Kidney (tissue), 14 donors: ENCODE measurements around the gene SCN7A. TPM values are rescaled to one million over a fixed set of nuclear protein-coding genes. Genes with fewer than 3 reads are reported as not detected.

ENCODE experiments used
- DNase-seq, 5 donors: peaks; one replicate each; pipeline ENCODE4 v3.0.0-alpha.2; 2013 to 2020
- FAIRE-seq: peaks from 2 replicates; lab custom pipeline; 2012; peaks lifted over from hg19 to GRCh38; lab: Jason Lieb, UNC
- H3K27ac ChIP-seq, 2 donors: one replicate each; pipeline ENCODE4 v1.7.0; 2013; ENCODE audit warnings: low read depth in 2 of 2, low read length in 2 of 2, inconsistent platforms in 1 of 2
- H3K27me3 ChIP-seq: one replicate; pipeline ENCODE4 v1.7.1; 2013; ENCODE audit warnings: low read length, inconsistent platforms; ENCODE audit not compliant: control insufficient read depth, insufficient read depth
- H3K36me3 ChIP-seq, 3 donors: one replicate each; pipeline versions ENCODE4 v1.7.0 to v1.7.1; 2013; ENCODE audit warnings: low read length in 3 of 3, control low read depth in 1 of 3, inconsistent platforms in 1 of 3; ENCODE audit not compliant: insufficient read depth in 3 of 3, control insufficient read depth in 2 of 3
- H3K4me1 ChIP-seq, 3 donors: one replicate each; pipeline versions ENCODE4 v1.7.0 to v1.7.1; 2013; ENCODE audit warnings: low read length in 3 of 3, inconsistent platforms in 1 of 3, low read depth in 1 of 3; ENCODE audit not compliant: control insufficient read depth in 2 of 3, insufficient read depth in 2 of 3
- H3K4me3 ChIP-seq, 3 donors: one replicate each; pipeline versions ENCODE4 v1.7.0 to v1.8.1; 2013; ENCODE audit warnings: low read length in 3 of 3, control low read depth in 1 of 3, inconsistent platforms in 1 of 3
- H3K9ac ChIP-seq, 3 donors: one replicate each; pipeline versions ENCODE4 v1.7.0 to v1.7.1; 2013; ENCODE audit warnings: low read length in 3 of 3, control low read depth in 1 of 3, inconsistent platforms in 1 of 3
- H3K9me3 ChIP-seq, 3 donors: one replicate each; pipeline versions ENCODE4 v1.7.0 to v1.7.1; 2013; ENCODE audit warnings: low read length in 3 of 3, control low read depth in 1 of 3, inconsistent platforms in 1 of 3; ENCODE audit not compliant: control insufficient read depth in 2 of 3, insufficient read depth in 1 of 3
- intact Hi-C: fragments of 100-400 bp; cut with DNase I; formaldehyde crosslinking; loops from one replicate; pipeline ENCODE4 v1.11.1; 2022
- polyA plus RNA-seq: library from polyadenylated mRNA; stranded (reverse); fragments of 350-450 nt; fragmentation: Illumina TruSeq; extraction: RNeasy Lipid Tissue Mini Kit (QIAGEN cat#74804); gene quantifications from one replicate; pipeline ENCODE4 v1.2.3, GENCODE V29; 2014; ENCODE audit warnings: low read depth, low replicate concordance; ENCODE audit not compliant: insufficient read depth
- total RNA-seq: library from RNA; stranded (reverse); fragmentation: NEBNext Ultra II Directional; extraction: Animal tissue kit (Norgen Biotek cat#: 25700); gene quantifications from one replicate; pipeline ENCODE4 v1.2.1, GENCODE V29; 2021
- TF ChIP-seq, protein P1 (sequence below): IDR thresholded peaks from 3 replicates; pipeline ENCODE4 v1.5.1; 2012; ENCODE audit warnings: mild to moderate bottlenecking, moderate library complexity, borderline replicate concordance; ENCODE audit not compliant: insufficient read depth; ENCODE audit errors: extremely low read depth
- donor health status: control.
- donor health status: control.
- donor health status: control.
- donor health status: control.
- donor health status: control.
- donor health status: DM: yes; HTN: yes; CAD: no.
- donor health status: Normal renal cell carcinoma (clear cell type).

Gene SCN7A
- total and polyA plus RNA-seq, 2 donors from 2014 or later, result 1.9 to 3.6 TPM

- Histone ChIP-seq H3K9me3 (no peaks in the 10 kb centered on the region), H3K27me3 (no peaks in the 10 kb centered on the region), H3K27ac (no peak overlapping the region), H3K4me1 (no peaks in the 10 kb centered on the region), H3K4me3 (no peak overlapping the region), H3K36me3 (no peaks in the 10 kb centered on the region), H3K9ac (no peak overlapping the region)
- intact Hi-C loops, result no loop called here
- DNase-seq (no peak), FAIRE-seq (no peak)
- TF ChIP-seq, protein P1, sequence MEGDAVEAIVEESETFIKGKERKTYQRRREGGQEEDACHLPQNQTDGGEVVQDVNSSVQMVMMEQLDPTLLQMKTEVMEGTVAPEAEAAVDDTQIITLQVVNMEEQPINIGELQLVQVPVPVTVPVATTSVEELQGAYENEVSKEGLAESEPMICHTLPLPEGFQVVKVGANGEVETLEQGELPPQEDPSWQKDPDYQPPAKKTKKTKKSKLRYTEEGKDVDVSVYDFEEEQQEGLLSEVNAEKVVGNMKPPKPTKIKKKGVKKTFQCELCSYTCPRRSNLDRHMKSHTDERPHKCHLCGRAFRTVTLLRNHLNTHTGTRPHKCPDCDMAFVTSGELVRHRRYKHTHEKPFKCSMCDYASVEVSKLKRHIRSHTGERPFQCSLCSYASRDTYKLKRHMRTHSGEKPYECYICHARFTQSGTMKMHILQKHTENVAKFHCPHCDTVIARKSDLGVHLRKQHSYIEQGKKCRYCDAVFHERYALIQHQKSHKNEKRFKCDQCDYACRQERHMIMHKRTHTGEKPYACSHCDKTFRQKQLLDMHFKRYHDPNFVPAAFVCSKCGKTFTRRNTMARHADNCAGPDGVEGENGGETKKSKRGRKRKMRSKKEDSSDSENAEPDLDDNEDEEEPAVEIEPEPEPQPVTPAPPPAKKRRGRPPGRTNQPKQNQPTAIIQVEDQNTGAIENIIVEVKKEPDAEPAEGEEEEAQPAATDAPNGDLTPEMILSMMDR, result no peak
Measured at GRCh38 chr2:166365803-166366420, 128.1 kb downstream of the SCN7A start.

DNA sequence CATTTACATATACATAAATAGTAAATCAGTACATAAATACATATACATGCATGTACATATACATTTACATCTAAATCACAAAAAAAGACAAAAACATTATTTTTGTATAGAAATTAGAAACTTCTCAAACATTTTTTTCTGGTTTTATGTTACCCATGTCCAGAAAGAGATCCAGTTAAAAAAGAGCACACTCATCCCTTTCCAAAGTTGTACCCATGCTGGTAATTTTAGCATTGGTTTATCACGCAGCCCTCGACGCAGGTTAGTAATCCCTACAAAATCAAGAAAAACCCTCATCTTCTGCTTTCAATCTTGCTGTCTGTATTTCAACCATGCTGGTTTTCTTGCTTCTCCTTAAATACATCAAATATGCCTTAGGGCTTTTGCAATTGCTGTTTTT, 128.8 kb downstream of the SCN7A start:
- Histone ChIP-seq H3K27ac (no peak overlapping the region), H3K4me1 (no peaks in the 10 kb centered on the region), H3K36me3 (no peaks in the 10 kb centered on the region), H3K4me3 (no peak overlapping the region), H3K9ac (no peak overlapping the region), H3K9me3 (no peaks in the 10 kb centered on the region), H3K27me3 (no peaks in the 10 kb centered on the region)
- TF ChIP-seq, protein P1, result no peak
- DNase-seq (no peak), FAIRE-seq (no peak)
- intact Hi-C loops, result no loop called here

GRCh38 chr2:166364476-166365161, 129.4 kb downstream of the SCN7A start:
- no peaks in the 10 kb centered on the region for H3K9me3 ChIP-seq
- H3K27me3 ChIP-seq, result no peaks in the 10 kb centered on the region
- no peak for DNase-seq
- no peak for FAIRE-seq
- intact Hi-C loops, result no loop called here
- no peak overlapping the region for H3K4me3 ChIP-seq
- H3K4me1 ChIP-seq, result no peaks in the 10 kb centered on the region
- H3K27ac ChIP-seq, result no peak overlapping the region
- H3K36me3 ChIP-seq, result no peaks in the 10 kb centered on the region
- TF ChIP-seq, protein P1, result no peak
- no peak overlapping the region for H3K9ac ChIP-seq
